Measurements from ENCODE around the gene C17orf75.
"Not testable (repeated sequence)": the region's sequence is repeated elsewhere in the genome, so short reads cannot be mapped to it uniquely, and the experiment has no call there.

The C17orf75 gene, protein sequence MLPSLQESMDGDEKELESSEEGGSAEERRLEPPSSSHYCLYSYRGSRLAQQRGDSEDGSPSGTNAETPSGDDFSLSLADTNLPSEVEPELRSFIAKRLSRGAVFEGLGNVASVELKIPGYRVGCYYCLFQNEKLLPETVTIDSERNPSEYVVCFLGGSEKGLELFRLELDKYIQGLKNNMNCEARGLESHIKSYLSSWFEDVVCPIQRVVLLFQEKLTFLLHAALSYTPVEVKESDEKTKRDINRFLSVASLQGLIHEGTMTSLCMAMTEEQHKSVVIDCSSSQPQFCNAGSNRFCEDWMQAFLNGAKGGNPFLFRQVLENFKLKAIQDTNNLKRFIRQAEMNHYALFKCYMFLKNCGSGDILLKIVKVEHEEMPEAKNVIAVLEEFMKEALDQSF

GRCh38 chr17:32341857-32342602 lies at the start of gene C17orf75:
TSS of gene C17orf75 (minus strand) at chr17:32342173. CDS start at chr17:32342139, 34 bp downstream.
- peak; percentile 86 for DNase-seq

- no peak for DNase-seq
Observed at GRCh38 chr17:32388613-32389459, 46.9 kb upstream of the C17orf75 start.

DNA sequence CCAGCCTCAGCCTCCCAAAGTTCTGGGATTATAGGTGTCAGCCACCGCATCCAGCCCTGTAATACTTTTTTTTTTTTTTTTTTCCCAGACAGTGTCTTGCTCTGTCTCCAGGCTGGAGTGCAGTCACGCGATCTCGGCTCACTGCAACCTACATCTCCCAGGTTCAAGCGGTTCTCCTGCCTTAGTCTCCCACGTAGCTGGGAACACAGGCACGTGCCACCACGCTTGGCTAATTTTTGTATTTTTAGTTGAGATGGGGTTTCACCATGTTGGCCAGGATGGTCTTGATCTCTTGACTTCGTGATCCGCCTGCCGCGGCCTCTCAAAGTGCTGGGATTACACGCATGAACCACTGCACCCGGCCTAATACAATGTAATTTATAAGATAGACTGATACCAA lies 46.2 kb upstream of the C17orf75 start:
- DNase-seq, result not testable (repeated sequence)

GRCh38 chr17:32386844-32387243 lies 44.9 kb upstream of the C17orf75 start:
- no peak for DNase-seq

- no peak for DNase-seq
Observed at GRCh38 chr17:32385971-32386370, 44.0 kb upstream of the C17orf75 start.

GRCh38 chr17:32385121-32385520 lies 43.1 kb upstream of the C17orf75 start:
- DNase-seq, result no peak

- no peak for DNase-seq
Observed at GRCh38 chr17:32383926-32384434, 42.0 kb upstream of the C17orf75 start.

GRCh38 chr17:32382526-32383223 lies 40.7 kb upstream of the C17orf75 start:
- DNase-seq, result no peak

GRCh38 chr17:32370426-32370825 lies 28.5 kb upstream of the C17orf75 start:
- no peak for DNase-seq

GRCh38 chr17:32361270-32361669 lies 19.3 kb upstream of the C17orf75 start:
- DNase-seq, result no peak

DNA sequence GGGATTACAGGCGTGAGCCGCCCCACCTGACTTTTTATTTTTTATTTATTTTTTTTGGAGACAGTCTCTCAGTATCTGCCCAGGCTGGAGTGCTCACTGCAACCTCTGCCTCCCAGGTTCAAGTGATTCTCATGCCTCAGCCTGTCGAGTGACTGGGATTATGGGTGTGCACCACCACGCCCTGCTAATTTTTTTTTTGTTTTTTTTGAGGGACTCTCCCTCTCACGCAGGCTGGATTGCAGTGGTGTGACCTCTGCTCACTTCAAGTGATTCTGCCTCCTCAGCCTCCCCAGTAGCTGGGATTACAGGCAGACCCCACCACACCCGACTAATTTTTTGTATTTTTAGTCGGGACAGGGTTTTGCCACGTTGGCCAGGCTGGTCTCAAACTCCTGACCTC lies 15.6 kb upstream of the C17orf75 start:
- no peak for DNase-seq

DNA sequence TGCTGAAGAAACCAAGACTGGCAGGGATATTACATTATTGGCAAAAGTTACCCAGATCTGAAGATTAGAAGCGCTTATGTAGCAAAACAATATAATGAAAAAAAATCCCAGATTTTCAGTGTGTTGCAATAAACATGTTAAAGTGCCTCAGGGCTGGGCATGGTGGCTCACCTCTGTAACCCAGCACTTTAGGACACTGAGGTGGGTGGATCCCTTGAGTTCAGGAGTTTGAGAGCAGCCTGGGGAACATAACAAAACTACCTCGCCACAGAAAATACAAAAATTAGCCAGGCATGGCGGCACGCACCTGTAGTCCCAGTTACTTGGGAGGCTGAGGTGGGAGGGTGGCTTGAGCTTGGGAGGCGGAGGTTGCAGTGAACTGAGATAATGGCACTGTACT lies 14.8 kb upstream of the C17orf75 start:
- DNase-seq, result no peak

DNA sequence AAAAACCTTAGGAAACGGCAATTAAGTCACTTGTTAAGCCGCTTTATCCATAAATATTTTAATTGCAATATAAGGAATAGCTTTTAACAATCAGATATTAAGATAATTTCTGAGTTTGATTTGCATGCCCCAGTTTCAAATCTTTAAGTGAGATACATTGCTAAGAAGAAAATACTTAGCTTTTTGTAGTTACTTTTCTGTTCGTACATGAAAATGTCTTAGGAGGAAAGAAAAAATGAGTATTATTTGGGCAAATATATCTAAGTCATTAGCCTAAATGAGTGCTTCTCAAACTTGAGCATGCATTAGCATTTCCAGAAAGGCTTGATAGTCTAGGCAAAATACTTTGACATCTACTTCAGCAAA lies 14.4 kb upstream of the C17orf75 start:
- no peak for DNase-seq

GRCh38 chr17:32355649-32356377 lies 13.8 kb upstream of the C17orf75 start:
- no peak for DNase-seq

DNA sequence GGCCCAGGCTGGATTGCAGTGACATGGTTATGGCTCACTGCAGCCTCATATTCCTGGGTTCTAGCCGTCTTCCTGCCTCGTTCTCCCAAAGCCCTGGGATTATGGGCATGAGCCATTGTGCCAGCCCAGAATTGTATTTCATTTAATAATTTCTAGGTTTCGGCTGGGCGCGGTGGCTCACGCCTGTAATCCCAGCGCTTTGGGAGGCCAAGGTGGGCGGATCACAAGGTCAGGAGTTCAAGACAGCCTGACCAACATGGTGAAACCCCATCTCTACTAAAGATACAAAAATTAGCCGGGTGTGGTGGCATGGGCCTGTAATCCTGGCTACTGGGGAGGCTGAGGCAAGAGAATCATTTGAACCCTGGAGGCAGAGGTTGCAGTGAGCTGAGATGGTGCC lies 10.8 kb upstream of the C17orf75 start:
- not testable (repeated sequence) for DNase-seq

DNA sequence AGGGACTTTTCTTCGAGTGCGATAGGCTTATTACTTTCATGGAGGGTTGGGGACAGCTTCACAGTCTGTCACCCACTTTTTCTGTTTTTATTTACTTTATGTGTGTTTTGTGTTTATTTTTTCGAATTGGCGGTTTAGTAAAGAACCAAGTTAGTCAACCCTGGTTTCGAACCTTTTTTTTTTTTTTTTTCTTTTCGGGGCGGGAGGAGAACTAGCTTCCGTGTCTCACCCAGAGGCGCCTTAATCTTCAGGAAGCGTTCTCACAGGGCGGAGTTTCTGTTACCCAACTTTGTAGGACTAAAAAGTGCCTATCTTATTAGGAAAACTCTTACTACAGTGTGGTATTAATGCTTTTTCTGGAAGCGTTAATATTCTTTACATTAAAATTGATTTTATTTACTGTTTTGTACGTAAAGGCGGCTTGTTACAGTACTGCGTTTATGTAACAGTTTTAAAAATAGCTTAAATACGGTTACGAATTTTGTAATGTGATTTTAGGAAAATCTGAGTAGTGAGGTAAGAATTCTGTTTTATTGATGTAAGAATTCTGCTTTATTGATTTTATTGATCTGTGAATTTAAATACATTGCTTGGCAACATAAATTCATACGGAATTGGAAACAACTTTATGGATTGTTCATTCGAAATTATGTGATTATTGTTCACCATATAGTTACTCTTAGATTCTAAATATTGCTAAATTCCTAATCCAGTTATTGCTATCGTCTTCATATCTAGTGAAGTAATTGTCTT lies 8.9 kb upstream of the C17orf75 start:
- DNase-seq, result peak; percentile 43

DNA sequence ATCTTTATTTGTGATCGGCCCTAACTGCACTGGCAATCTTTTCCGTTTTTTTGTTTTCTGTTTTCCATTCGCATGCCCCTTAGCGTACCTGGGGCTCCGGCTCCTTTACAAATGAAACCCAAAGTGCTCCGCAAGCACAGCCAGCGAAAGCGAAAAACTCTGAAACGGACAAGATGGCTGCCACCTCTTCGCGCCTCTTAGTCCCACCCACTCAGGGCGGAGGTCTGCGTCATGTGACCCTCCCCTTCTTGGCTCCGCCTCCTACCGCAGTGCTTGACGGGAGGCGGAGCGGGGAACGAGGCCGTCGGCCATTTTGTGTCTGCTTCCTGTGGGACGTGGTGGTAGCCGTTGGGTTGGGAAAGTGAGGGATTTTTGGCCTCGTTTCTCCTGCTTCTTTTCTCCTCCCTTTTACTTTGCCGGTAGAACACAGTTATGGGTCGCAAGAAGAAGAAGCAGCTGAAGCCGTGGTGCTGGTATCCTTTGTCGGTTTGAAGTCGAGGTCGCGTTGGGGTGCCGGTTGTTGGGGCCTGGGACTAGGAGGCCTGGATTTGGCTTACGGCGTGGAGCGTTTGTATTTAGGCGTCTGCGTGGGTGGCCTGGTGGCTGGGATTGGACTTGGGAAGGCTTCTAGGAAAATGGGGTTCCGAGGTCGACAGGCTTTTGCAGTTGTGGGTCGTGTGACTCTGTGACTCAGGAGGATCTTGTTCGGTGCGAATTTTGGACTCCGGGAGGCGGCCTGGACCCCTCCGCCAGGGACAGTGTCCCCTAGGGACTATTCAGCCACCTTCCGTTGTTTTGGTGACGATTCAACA lies 8.1 kb upstream of the C17orf75 start, which contains the start of gene ZNF207:
Gene ZNF207, plus strand, starts transcription at position 304 of the 812 bp plus-strand sequence. Its CDS starts 129 bp downstream, at position 433.
- DNase-seq, result peak; percentile 96

- no peak for DNase-seq
Observed at GRCh38 chr17:32349503-32349853, 7.5 kb upstream of the C17orf75 start.

GRCh38 chr17:32348483-32348800 lies 6.5 kb upstream of the C17orf75 start:
- no peak for DNase-seq

- DNase-seq, result no peak
Observed at GRCh38 chr17:32345951-32346600, 4.1 kb upstream of the C17orf75 start.

Data from stimulated activated CD4-positive, alpha-beta T cell treated with anti-CD3 and anti-CD28 coated beads, Interleukin-1b, Interleukin-23, amount 100 ng/mL, for 48 hours (primary cell).